Amygdala (tissue), 56 donors: ENCODE results near the gene KIF2A.
A peak's percentile ranks its signal among the peaks of the same experiment; 100 is the strongest.

ENCODE experiments used
- DNase-seq, 56 donors: peaks; one replicate each; lab custom pipeline; 2025; lab: John Stamatoyannopoulos, UW

The KIF2A gene

GRCh38 chr5:62373382-62373781 is 67.4 kb downstream of the KIF2A start:
- no peak for DNase-seq

- DNase-seq = no peak
These were observed 68.1 kb downstream of the KIF2A start for GRCh38 chr5:62374090-62374489.

- no peak for DNase-seq
These were observed 69.6 kb downstream of the KIF2A start for GRCh38 chr5:62375627-62376026.

GRCh38 chr5:62376064-62376463 is 70.1 kb downstream of the KIF2A start:
- DNase-seq = no peak

- DNase-seq = no peak
These were observed 79.1 kb downstream of the KIF2A start for GRCh38 chr5:62385131-62385530.

GRCh38 chr5:62385816-62386400 is 79.9 kb downstream of the KIF2A start:
- DNase-seq = no peak

- DNase-seq = no peak
These were observed 80.8 kb downstream of the KIF2A start for GRCh38 chr5:62386824-62387223.

GRCh38 chr5:62395210-62395950 is 89.4 kb downstream of the KIF2A start:
- DNase-seq = no peak

GRCh38 chr5:62403411-62404250 is 97.6 kb downstream of the KIF2A start, which contains the start of gene DIMT1:
DIMT1 (minus strand) TSS chr5:62403905; CDS start chr5:62403772, 133 bp downstream.
- DNase-seq = peak; percentile 53 to 98 (median 94)

GRCh38 chr5:62412549-62413329 is 106.7 kb downstream of the KIF2A start, which contains the start of gene IPO11:
IPO11 (plus strand) TSS chr5:62412763; CDS start chr5:62437280, 24,517 bp downstream.
- DNase-seq = peak; percentile 86 to 100 (median 97)

- DNase-seq = no peak
These were observed 107.7 kb downstream of the KIF2A start for GRCh38 chr5:62413711-62414110.

GRCh38 chr5:62418462-62419076 is 112.6 kb downstream of the KIF2A start:
- DNase-seq = no peak

- DNase-seq = no peak
These were observed 113.6 kb downstream of the KIF2A start for GRCh38 chr5:62419609-62420008.

- DNase-seq = no peak
These were observed 115.4 kb downstream of the KIF2A start for GRCh38 chr5:62421414-62421813.

GRCh38 chr5:62424763-62425162 is 118.8 kb downstream of the KIF2A start:
- DNase-seq = no peak

GRCh38 chr5:62431735-62432620 is 126.0 kb downstream of the KIF2A start:
- DNase-seq = peak in 3 of 56 donors; percentile 0 to 9 (median 4)

- DNase-seq = no peak
These were observed 126.6 kb downstream of the KIF2A start for GRCh38 chr5:62432621-62433064.
